ENCODE data around the gene MAJIN. TPM values are rescaled to one million over a fixed set of nuclear protein-coding genes. Genes with fewer than 3 reads are reported as not detected.

MAJIN gene
- total RNA-seq, 1 experiment from 2014 or later: not detected

GRCh38 chr11:64960719-64961118, 11.2 kb downstream of the MAJIN start:
- no peaks in the 10 kb centered on the region for H3K36me3 Mint-ChIP-seq
- peaks cover 7% of the 10 kb centered on the region; the same call in 1 of the 2 replicates for H3K27me3 Mint-ChIP-seq (ENCODE audit: low read depth)
- H3K4me1 Mint-ChIP-seq: no peaks in the 10 kb centered on the region
- H3K4me3 Mint-ChIP-seq: no peak overlapping the region
- no peak overlapping the region for H3K27ac Mint-ChIP-seq
- TF ChIP-seq ZNF232 (CRISPR knock-in tag; IDR thresholded peaks at IDR 0.05) (no peak), ZNF416 (CRISPR knock-in tag; IDR thresholded peaks at IDR 0.05) (no peak), NFE2L1 (CRISPR knock-in tag; IDR thresholded peaks at IDR 0.05) (no peak), KAT7 (CRISPR knock-in tag; IDR thresholded peaks at IDR 0.05; ENCODE audit: borderline replicate concordance) (no peak), AFF4 (CRISPR knock-in tag; IDR thresholded peaks at IDR 0.05; ENCODE audit: borderline replicate concordance) (no peak)
- ChIA-PET CTCF (no interaction called here), POLR2A (no interaction called here)
- no peaks in the 10 kb centered on the region for H3K9me3 Mint-ChIP-seq
- ATAC-seq: no peak
- no peak for DNase-seq (ENCODE audit: low spot score)

GRCh38 chr11:64959498-64959897, 12.4 kb downstream of the MAJIN start:
- no peaks in the 10 kb centered on the region for H3K9me3 Mint-ChIP-seq
- H3K36me3 Mint-ChIP-seq: no peaks in the 10 kb centered on the region
- POLR2A ChIA-PET: no interaction called here
- no peak overlapping the region for H3K4me3 Mint-ChIP-seq
- CTCF ChIA-PET: no interaction called here
- peaks cover 10% of the 10 kb centered on the region; the same call in 1 of the 2 replicates for H3K27me3 Mint-ChIP-seq (ENCODE audit: low read depth)
- ATAC-seq (no peak), DNase-seq (ENCODE audit: low spot score) (no peak)
- H3K4me1 Mint-ChIP-seq: no peaks in the 10 kb centered on the region
- TF ChIP-seq NR1H2 (CRISPR knock-in tag; IDR thresholded peaks at IDR 0.05): no peak
- no peak overlapping the region for H3K27ac Mint-ChIP-seq

- H3K36me3 Mint-ChIP-seq: no peaks in the 10 kb centered on the region
- POLR2A ChIA-PET: no interaction called here
- ATAC-seq: no peak
- TF ChIP-seq TEAD1 (CRISPR knock-in tag; IDR thresholded peaks at IDR 0.05): no peak
- no peak for TF ChIP-seq PRRX2 (CRISPR knock-in tag; IDR thresholded peaks at IDR 0.05)
- no peak for TF ChIP-seq JAZF1 (CRISPR knock-in tag; IDR thresholded peaks at IDR 0.05)
- no peak for TF ChIP-seq TP53 (CRISPR knock-in tag; IDR thresholded peaks at IDR 0.05)
- no peak for TF ChIP-seq ZNF423 (CRISPR knock-in tag; IDR thresholded peaks at IDR 0.05)
- no peak for TF ChIP-seq ERG (CRISPR knock-in tag; IDR thresholded peaks at IDR 0.05)
- TF ChIP-seq ATF1 (CRISPR knock-in tag; IDR thresholded peaks at IDR 0.05): no peak
- TF ChIP-seq MXD4 (CRISPR knock-in tag; IDR thresholded peaks at IDR 0.05; ENCODE audit: borderline replicate concordance): no peak
- no peak for TF ChIP-seq FOXP4 (CRISPR knock-in tag; IDR thresholded peaks at IDR 0.05)
- TF ChIP-seq FOXK1 (CRISPR knock-in tag; IDR thresholded peaks at IDR 0.05): no peak
- TF ChIP-seq CBFB (CRISPR knock-in tag; IDR thresholded peaks at IDR 0.05; ENCODE audit: low read depth): no peak
- no peak for TF ChIP-seq RORB (CRISPR knock-in tag; IDR thresholded peaks at IDR 0.05)
- TF ChIP-seq SP1 (CRISPR knock-in tag; conservative IDR thresholded peaks at IDR 0.05): no peak
- no peak for TF ChIP-seq ZSCAN18 (CRISPR knock-in tag; IDR thresholded peaks at IDR 0.05)
- no peak for TF ChIP-seq PREB (CRISPR knock-in tag; IDR thresholded peaks at IDR 0.05; ENCODE audit: borderline replicate concordance)
- TF ChIP-seq ZBTB43 (CRISPR knock-in tag; IDR thresholded peaks at IDR 0.05): no peak
- H3K9me3 Mint-ChIP-seq: no peaks in the 10 kb centered on the region
- peaks cover 9% of the 10 kb centered on the region; the same call in 1 of the 2 replicates for H3K27me3 Mint-ChIP-seq (ENCODE audit: low read depth)
- no peak for DNase-seq (ENCODE audit: low spot score)
- no peak overlapping the region for H3K27ac Mint-ChIP-seq
- H3K4me1 Mint-ChIP-seq: no peaks in the 10 kb centered on the region
- CTCF ChIA-PET: interaction anchor here (0.7 to 1.1 kb wide), 2 partner anchors 43 to 105 kb away, joined by 3 read pairs; partner anchors contain the start of gene BATF2
- no peak overlapping the region for H3K4me3 Mint-ChIP-seq
These were observed 17.7 kb downstream of the MAJIN start for GRCh38 chr11:64954201-64954600.

Measured in WTC11 (cell line).